Esophagus muscularis mucosa (tissue), 4 donors: ENCODE results near the gene FAM186B. TPM values are rescaled to one million over a fixed set of nuclear protein-coding genes. Genes with fewer than 3 reads are reported as not detected.
"Not testable (repeated sequence)": the region's sequence is repeated elsewhere in the genome, so short reads cannot be mapped to it uniquely, and the experiment has no call there.

Source experiments
- DNase-seq: peaks from one replicate; pipeline ENCODE4 v3.0.0-alpha.2; 2017; ENCODE audit errors: extremely low spot score
- H3K27ac ChIP-seq, 4 donors: fragments of 200-600 bp; sonication (generic); replicated peaks in 1 of 4; 1 replicate in 3 of 4; 2 replicates in 1 of 4; pipeline ENCODE4 v1.5.1; 2016 to 2019; ENCODE audit warnings: mild to moderate bottlenecking in 1 of 4
- H3K27me3 ChIP-seq, 4 donors: fragments of 200-600 bp; sonication (generic); one replicate each; pipeline versions ENCODE4 v1.5.1 to v1.6.0; 2016 to 2019
- H3K36me3 ChIP-seq, 4 donors: fragments of 200-600 bp; sonication (generic); one replicate each; pipeline ENCODE4 v1.5.1; 2016 to 2019
- H3K4me1 ChIP-seq, 4 donors: fragments of 200-600 bp; sonication (generic); one replicate each; pipeline ENCODE4 v1.5.1; 2016 to 2019
- H3K4me3 ChIP-seq, 4 donors: fragments of 200-600 bp; sonication (generic); 1 replicate in 2 of 4; 2 replicates in 2 of 4; pipeline ENCODE4 v1.5.1; 2016 to 2019; ENCODE audit warnings: mild to moderate bottlenecking in 4 of 4, moderate library complexity in 1 of 4
- H3K9me3 ChIP-seq, 4 donors: fragments of 200-600 bp; sonication (generic); 1 replicate in 3 of 4; 2 replicates in 1 of 4; pipeline ENCODE4 v1.5.1; 2016 to 2019
- CTCF ChIP-seq, 3 experiments: fragments of 200-600 bp in 2 of 3; fragments of 450-650 bp in 1 of 3; sonication (generic) in 2 of 3; IDR thresholded peaks; one replicate each; pipeline ENCODE4 v1.5.1; 2017 to 2019; ENCODE audit warnings: antibody characterized with exemption in 3 of 3, mild to moderate bottlenecking in 2 of 3, moderate library complexity in 1 of 3
- EP300 ChIP-seq: sonication (generic); formaldehyde crosslinking; IDR thresholded peaks from one replicate; pipeline ENCODE4 v1.6.1; 2017; ENCODE audit warnings: antibody characterized with exemption
- POLR2A ChIP-seq: fragments of 450-650 bp; IDR thresholded peaks from one replicate; pipeline ENCODE4 v1.6.1; 2017; ENCODE audit warnings: antibody characterized with exemption, moderate library complexity, mild to moderate bottlenecking, low read depth
- POLR2AphosphoS5 ChIP-seq, 2 donors: sonication (generic); formaldehyde crosslinking; IDR thresholded peaks; one replicate each; pipeline ENCODE4 v1.6.1; 2017; ENCODE audit warnings: antibody characterized with exemption in 2 of 2
- WGBS: methylation state at CpG from one replicate; pipeline ENCODE4 v1.1.5; 2018; 5-methylcytosine and 5-hydroxymethylcytosine counted together
- intact Hi-C: fragments of 100-400 bp; cut with DNase I; formaldehyde crosslinking; loops from one replicate; pipeline ENCODE4 v1.15.1; 2023
- total RNA-seq, 4 donors: library from RNA; depleted of rRNA; stranded (reverse); fragments of >200 nt; gene quantifications; one replicate each; pipeline versions ENCODE4 v1.1.0 to v1.2.1, GENCODE V29; 2016

The FAM186B gene
- under 1 TPM; under 0.01 to 0.46 (median 0.21) TPM for total RNA-seq

- not testable (repeated sequence) for DNase-seq, H3K27me3 ChIP-seq
- WGBS = 99% methylated on average over 4 of the region's 4 CpGs
Observed at GRCh38 chr12:49605539-49605938, at the start of gene FAM186B. Gene FAM186B, minus strand, starts transcription at chr12:49605639. Its CDS starts 162 bp downstream, at chr12:49605477.

GRCh38 chr12:49654715-49655114 lies 49.3 kb upstream of the FAM186B start:
- 92% methylated on average over 5 of the region's 5 CpGs for WGBS
- Histone ChIP-seq H3K27ac (no peak overlapping the region), H3K4me3 (no peak overlapping the region), H3K4me1 (peaks cover 0 to 21% (median 0%) of the 10 kb centered on the region in 4 donors), H3K36me3 (peaks cover 10 to 90% (median 67%) of the 10 kb centered on the region in 4 donors), H3K27me3 (no peaks in the 10 kb centered on the region), H3K9me3 (no peaks in the 10 kb centered on the region)
- DNase-seq = no peak
- intact Hi-C loops = no loop called here
- no peak for TF ChIP-seq POLR2A
- no peak for TF ChIP-seq POLR2AphosphoS5 (IDR thresholded peaks at IDR 0.05)

More at GRCh38 chr12:49605539-49605938, at the start of gene FAM186B:
- H3K27ac ChIP-seq, intact Hi-C loops, H3K36me3 ChIP-seq, H3K4me1 ChIP-seq, H3K4me3 ChIP-seq, H3K9me3 ChIP-seq: not testable (repeated sequence)

GRCh38 chr12:49652921-49653520 lies 47.6 kb upstream of the FAM186B start:
- peaks cover 10 to 92% (median 74%) of the 10 kb centered on the region in 4 donors for H3K36me3 ChIP-seq

GRCh38 chr12:49651855-49652254 lies 46.4 kb upstream of the FAM186B start:
- H3K36me3 ChIP-seq = peaks cover 10 to 90% (median 77%) of the 10 kb centered on the region in 4 donors
- H3K27ac ChIP-seq = no peak overlapping the region
- no peak overlapping the region for H3K4me3 ChIP-seq
- no peaks in the 10 kb centered on the region for H3K27me3 ChIP-seq
- no peak for DNase-seq
- 66% methylated on average over 2 of the region's 8 CpGs for WGBS
- intact Hi-C loops = no loop called here
- no peaks in the 10 kb centered on the region for H3K9me3 ChIP-seq
- H3K4me1 ChIP-seq = peaks cover 21 to 28% (median 22%) of the 10 kb centered on the region in 4 donors
- TF ChIP-seq CTCF (IDR thresholded peaks at IDR 0.05) (no peak), POLR2A (no peak), EP300 (no peak), POLR2AphosphoS5 (IDR thresholded peaks at IDR 0.05) (no peak)

More at GRCh38 chr12:49652921-49653520, 47.6 kb upstream of the FAM186B start:
- Histone ChIP-seq H3K27ac (no peak overlapping the region), H3K4me3 (no peak overlapping the region), H3K27me3 (no peaks in the 10 kb centered on the region), H3K4me1 (peaks cover 10 to 19% (median 11%) of the 10 kb centered on the region in 4 donors), H3K9me3 (no peaks in the 10 kb centered on the region)
- intact Hi-C loops = no loop called here
- DNase-seq = no peak
- WGBS = 97% methylated on average over 4 of the region's 4 CpGs
- no peak for TF ChIP-seq CTCF (IDR thresholded peaks at IDR 0.05)
- no peak for TF ChIP-seq POLR2A
- no peak for TF ChIP-seq POLR2AphosphoS5 (IDR thresholded peaks at IDR 0.05)
- no peak for TF ChIP-seq EP300

GRCh38 chr12:49649892-49650291 lies 44.5 kb upstream of the FAM186B start:
- Histone ChIP-seq H3K36me3 (peaks cover 10 to 96% (median 86%) of the 10 kb centered on the region in 4 donors), H3K4me1 (peaks cover 24 to 37% (median 31%) of the 10 kb centered on the region in 4 donors), H3K4me3 (no peak overlapping the region), H3K27ac (no peak overlapping the region), H3K9me3 (no peaks in the 10 kb centered on the region), H3K27me3 (no peaks in the 10 kb centered on the region)
- intact Hi-C loops = no loop called here
- no peak for DNase-seq
- TF ChIP-seq POLR2AphosphoS5 (IDR thresholded peaks at IDR 0.05) (no peak), POLR2A (no peak)
- WGBS = 88% methylated on average over 5 of the region's 5 CpGs

- Histone ChIP-seq H3K4me3 (no peak overlapping the region), H3K27me3 (no peaks in the 10 kb centered on the region), H3K9me3 (no peaks in the 10 kb centered on the region), H3K27ac (no peak overlapping the region), H3K36me3 (peaks cover 9 to 93% (median 86%) of the 10 kb centered on the region in 4 donors), H3K4me1 (peaks cover 29 to 41% (median 33%) of the 10 kb centered on the region in 4 donors)
- intact Hi-C loops = no loop called here
- 95% methylated on average over 11 of the region's 11 CpGs for WGBS
- no peak for DNase-seq
- no peak for TF ChIP-seq CTCF (IDR thresholded peaks at IDR 0.05)
Observed at GRCh38 chr12:49649445-49649844, 44.0 kb upstream of the FAM186B start.
